DMS79 (cell line): ENCODE measurements around the gene BRIP1.

Experiments
- DNase-seq: peaks from one replicate; lab custom pipeline; 2025; lab: John Stamatoyannopoulos, UW

Gene BRIP1

DNA sequence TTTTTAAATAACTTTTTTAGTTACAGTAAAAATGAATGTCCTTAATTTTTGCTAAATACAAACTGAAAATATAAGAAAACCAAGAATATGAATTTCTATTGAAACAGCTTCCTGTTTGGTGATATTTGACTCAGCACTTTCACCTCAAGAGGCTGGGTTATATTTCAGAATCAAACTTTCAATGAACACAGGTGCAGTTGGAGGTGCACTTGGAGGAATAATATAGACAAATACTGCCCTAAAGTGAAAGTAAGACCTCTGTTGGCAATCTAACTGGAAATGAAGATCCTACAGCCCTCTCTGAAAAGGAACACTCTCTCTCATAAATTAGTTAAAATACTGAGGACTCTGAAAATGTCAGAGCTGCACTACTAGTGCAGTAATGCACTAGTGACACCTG, 106.2 kb downstream of the BRIP1 start:
- DNase-seq = no peak

DNA sequence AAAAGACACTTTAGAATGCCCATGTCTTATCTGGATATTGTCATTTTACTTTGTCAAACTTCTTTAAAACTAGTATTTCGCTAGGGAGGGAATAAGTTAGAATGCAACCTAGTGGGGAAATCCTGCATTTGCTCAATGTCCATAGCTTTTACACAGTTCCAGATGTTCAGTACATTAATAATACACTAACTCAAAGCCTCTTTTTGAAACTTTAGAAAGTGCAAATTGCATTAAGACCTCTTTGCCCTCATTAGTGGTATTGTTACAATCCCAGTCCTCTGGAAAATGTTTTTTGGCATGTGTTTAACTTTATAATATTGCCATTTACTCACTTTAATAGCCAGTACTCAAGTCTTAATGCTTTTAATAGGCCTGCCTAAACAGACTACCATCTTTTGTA, 106.8 kb downstream of the BRIP1 start:
- DNase-seq = peak; percentile 24

DNA sequence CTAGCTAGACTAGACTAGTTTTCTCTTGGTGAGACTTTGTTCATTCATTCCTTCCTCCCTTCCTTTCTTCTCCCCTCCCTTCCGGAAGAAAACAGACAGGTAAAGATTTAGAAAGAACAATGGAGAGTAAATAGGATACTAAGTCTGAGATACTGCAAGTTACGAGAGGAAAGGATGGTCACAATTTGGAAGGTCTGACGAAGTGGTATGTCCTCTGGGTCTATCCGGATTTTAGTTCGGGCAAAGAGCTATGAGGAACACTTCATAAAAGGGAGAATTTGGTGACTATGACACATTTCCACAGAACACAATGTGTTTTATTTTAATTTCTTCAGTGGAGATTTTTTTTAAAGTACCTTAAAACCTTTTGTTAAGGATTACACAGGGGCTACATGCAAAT, 107.7 kb downstream of the BRIP1 start:
- no peak for DNase-seq

DNA sequence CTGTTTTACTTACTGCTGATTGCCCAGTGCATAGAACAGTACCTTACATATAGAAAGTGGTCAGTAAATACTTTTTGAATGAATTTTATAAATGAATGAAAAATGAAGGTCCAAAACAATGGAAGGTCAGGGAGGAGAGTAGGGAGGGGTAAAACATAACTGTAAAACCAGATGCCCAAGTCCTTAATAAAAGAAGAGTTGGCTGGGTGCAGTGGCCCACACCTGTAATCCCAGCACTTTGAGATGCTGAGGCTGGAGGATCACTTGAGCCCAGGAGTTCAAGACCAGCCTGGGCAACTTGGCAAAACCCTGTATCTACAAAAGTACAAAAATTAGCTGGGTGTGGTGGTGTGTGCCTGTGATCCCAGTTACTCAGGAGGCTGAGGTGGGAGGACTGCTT, 108.2 kb downstream of the BRIP1 start:
- no peak for DNase-seq

DNA sequence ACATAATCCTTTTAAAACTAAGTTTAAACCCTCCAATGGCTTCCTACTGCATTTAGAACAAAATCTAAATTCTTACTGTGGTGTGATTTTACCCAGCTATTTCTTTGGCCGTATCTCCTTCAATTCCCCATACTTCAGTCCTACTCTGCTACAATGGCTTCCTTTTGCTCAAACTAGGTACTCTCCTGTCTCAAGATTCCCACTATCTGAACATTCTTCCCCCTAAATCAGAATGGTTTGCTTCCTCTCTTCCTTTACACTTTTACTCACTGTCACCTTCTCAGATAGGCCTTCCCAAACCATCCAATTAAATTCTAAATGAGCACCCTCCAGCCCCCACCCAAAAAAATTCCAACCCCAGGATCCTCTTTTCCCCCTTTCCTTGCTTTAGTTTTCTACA, 109.2 kb downstream of the BRIP1 start:
- no peak for DNase-seq

DNA sequence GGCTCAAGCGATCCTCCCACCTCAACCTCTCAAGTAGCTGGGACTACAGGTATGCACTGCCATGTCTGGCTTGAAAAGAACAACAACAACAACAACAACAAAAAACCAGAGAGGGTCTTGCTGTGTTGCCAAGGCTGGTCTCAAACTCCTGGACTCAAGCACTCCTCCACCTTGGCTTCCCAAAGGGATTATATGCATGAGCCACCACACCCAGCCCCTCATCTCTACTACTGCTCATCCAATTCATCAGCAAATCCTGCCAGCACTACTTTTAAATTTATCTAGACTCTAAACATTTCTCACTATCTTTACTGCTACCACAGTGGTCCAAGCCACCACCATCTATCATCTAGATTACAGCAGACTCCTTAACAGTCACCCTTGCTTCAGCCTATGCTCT, 109.6 kb downstream of the BRIP1 start:
- no peak for DNase-seq

DNA sequence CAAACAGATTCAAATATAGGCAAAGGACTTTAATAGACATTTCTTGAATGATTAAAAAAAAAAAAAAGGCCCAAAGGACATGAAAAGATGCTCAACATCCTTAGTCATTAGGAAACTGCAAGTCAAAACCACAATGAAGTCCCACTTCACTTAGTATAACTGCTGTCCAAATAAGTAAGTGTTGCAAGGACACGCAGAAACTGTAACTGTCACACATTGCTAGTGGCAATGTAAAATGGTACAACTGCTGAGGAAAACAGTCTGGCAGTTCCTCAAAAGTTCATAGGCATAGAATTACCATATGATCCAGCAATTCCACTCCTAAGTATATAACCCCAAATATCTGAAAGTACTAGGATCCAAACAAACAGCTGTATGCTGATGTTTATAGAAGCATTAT, 112.7 kb downstream of the BRIP1 start:
- DNase-seq = no peak

DNA sequence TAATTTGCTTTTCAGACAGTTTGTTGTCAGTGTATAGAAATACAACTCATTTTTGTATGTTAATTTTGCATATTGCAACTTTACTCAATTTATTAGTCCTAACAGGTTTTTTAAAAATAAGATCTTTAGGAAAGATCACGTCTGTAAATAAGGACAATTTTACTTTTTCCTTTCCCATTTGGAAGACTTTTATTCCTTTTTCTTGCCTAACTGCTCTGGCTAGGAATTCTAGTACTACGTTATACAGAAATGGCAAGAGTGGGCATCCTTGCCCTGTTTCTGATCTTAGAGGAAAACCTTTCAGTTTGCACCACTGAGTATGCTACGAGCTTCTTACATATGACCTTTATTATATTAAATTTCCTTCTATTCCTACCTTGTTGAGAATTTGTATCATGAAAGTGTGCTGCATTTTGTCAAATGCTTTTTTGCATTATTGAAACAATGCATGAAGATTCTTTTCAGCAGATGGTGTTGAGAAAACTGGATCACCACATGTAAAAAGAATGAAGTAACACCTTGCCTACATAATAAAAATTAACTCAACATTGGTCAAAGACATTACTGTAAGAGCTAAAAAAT, 113.4 kb downstream of the BRIP1 start:
- no peak for DNase-seq

DNA sequence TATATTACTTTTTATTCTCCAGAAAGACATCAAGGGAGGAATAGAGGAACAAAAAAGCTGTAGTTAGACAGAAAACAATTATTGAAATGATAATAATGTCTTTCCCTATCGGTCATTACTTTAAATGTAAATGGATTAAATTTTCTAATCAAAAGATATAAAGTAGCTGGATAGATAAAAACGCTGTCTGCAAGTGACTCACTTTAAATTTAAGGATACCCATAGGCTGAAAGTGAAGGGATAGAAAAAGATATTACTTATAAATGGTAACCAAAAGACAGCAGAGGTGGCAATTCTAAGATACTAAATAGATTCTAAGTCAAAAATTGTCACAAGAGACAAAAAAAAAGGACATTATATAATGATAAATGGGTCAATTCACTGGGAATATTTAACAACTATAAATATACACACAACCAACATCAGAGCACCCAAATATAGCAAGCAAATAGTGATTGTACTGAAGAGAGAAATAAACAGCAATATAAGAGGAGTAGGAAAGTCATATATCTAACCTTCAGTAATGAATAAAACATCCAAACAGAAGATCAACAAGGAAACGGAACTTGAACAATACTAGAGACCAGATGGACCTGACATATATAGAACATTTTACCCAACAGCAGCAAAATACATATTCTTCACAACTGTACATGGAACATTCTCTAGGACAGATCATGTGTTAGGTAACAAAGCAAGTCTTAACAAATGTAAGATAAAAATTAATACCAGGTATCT, 116.9 kb downstream of the BRIP1 start:
- DNase-seq = no peak

DNA sequence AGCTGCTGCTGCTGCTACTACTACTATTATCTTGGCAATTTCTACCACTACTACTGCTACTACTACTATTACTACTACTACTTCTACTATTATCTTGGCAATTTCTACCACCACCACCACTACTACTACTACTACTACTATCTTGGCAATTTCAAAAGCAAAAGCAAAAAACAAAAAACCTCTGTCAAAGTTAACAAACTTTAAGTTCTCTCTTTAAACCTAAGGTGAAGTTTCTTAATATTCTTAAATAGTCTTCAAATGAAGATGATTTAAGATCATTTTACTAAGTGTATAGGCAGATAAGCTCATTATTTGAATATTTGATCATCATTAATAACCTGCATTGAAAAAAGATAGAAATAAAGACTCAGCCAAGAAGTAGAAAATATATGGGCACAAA, 118.5 kb downstream of the BRIP1 start:
- DNase-seq = no peak

DNA sequence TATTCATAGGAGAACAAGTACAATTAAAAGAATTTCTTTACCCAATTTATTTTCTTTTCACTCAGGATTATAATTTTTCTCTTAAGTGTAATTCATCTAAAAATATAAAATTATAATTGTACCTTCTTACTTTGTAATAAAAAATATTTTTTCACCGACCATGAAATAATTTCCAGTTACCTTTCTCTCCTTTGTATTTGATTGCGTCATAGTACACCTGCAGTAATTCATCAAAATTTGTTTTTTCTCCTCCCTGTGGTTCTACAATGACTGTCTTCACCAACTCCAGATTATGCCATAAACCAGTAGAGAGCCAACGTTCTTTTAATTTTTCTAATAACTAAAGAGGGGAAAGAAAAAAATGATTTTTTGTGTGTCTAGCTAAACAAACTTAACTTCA, 119.1 kb downstream of the BRIP1 start:
- DNase-seq = no peak

DNA sequence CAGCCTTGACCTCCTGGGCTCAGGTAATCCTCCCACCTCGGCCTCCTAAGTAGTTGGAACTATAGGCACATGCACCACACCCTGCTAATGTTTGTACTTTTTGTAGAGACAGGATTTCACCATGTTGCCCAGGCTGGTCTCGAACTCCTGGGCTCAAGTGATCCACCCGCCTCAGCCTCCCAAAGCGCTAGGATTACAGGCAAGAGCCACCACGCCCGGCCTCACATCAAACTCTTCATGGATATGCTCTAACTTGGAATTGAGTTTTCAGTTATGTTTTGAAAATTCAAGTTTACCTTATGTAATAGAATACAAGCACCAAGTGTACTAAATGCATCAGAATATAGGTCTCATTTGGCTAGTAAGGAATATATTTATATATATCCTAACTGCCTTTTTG, 119.6 kb downstream of the BRIP1 start:
- DNase-seq = no peak

DNA sequence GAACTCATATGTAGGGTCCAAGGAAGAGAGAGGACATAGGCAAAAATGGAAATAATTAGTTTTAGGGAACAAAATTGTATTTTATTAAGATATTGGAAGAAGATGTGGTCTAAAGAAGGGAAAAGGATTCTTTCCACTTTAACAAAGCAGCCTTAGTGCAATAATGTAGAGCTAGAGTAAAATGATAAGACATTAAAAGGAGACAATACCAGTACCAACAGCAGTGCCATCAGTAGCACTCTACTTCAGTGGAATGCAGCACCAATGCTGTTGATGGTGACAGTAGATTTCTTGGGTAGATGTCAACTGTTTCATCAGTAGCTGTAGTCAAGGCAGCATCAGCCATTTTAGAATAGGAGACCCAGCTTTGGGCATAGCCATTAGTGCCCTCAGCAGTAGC, 124.3 kb downstream of the BRIP1 start:
- no peak for DNase-seq

DNA sequence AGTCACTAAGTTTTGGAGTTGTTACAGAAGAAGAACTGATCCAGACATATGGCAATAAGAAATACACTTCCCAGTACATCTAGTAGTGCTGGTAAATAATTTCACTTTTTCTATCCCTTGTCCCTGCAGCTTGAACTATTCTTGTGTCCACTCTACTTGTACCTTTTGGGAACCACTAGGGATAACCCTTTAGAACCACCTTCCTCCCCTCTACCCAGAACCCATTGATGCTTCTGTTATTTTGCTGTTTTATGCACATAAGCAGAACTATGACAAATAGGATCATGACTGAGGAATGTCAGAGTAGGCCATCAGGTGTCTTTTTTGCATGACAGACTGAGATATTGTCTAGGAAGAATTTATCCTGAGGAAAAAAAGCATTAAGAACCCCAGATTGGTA, 125.1 kb downstream of the BRIP1 start:
- DNase-seq = no peak

DNA sequence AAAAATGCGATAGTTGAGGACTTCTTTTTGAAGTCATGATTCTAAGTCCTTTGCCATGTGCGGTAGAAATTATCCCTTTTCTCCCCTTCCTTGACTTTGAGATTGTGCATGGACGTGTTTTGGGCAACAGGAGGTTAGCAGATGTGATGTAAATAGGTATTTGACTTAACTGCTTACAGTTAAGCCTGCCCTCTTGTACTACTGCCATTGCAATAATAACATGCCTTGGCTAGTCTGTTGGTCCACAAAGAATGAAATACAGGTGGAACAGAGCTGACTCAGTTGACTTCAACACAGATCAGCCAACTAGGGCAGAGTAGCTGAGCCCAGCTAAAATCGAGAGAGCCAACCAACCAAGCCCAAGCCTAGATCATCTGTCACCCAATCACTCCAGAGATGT, 125.5 kb downstream of the BRIP1 start:
- DNase-seq = no peak

DNA sequence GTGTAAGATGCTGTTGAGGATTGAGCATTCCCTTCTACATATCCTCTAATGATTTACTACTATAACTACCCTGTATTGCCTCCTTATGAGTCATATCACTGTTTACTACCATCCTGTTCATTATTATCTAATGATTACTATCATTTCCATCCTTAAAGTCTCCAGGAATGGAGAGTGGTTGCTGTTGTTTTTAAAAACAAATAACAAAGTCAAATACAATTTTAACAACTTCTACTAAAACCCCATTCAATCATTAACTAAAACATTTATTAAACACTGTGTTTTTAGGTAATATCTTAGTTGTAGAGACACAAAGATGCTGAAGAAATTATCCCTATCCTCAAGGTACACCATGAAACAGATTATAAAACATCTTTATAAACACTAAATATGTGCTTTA, 126.9 kb downstream of the BRIP1 start:
- no peak for DNase-seq

DNA sequence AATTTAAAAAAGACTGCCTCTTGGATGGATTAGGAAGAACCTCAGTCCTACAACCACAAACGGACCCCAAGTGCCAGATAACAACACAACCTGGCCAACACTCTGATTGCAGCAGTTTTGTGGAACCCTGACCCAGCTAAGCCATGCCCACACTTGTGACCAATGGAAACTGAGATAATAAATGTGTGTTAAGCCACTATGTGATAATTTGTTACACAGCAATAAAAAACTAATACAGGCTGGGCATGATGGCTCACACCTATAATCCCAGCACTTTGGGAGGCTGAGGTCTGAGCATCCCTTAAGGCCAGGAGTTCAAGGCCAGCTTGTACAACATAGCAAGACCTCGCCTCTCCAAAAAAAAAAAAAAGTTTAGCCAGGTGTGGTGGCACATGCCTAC, 127.5 kb downstream of the BRIP1 start:
- DNase-seq = no peak

DNA sequence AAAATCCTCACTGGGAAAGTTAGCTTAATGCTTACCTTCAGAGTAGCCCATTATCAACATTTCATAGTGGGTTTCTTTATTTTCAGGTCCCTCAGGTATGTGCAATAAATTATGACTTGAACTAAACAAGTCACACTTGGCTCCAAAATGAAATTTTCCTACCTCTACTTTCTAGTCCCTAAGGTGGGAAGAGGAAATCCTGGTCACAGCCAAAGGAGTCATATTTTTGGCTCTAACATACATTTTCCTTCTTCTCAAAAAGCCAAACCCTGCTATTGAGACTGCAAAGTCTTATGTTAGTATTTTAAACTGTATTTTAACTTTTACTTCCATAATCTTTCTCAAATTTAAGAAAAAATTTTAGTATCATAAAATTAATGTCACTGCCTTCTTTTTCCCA, 128.9 kb downstream of the BRIP1 start:
- no peak for DNase-seq

DNA sequence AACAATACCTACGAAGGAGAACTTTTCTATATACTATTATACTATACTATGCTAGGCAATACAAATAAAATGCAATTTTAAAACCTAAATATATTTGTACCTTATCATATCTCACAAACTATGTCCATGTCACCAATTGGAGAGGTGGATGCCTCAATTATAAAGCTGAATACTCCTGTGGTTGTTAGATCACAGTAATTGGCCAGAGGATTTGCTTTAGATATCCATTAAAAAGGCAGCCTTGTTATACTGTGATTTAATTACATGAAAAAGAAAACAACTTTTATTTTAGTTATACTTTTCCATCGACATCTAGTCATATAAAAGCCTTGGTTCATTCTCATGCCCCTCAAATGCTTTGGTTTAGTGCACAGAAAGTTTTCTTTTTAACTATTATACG, 129.3 kb downstream of the BRIP1 start:
- no peak for DNase-seq

DNA sequence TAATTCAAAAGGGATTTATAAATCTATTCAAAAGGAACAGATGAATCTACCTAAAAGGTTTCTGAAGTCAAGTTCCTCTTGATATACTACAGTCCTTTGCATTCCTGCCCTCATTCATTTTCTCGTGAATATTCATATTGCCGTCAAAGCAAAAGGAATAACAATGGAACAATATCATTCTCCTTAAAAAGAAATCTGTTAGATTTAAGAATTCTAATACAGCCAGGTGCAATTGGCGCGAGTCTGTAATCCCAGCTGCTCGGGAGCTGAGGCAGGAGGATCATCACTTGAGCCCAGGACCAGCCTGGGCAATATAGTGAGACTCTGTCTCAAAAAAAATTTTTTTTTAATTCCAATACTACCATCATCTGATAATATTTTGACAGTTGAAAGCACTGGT, 130.3 kb downstream of the BRIP1 start:
- no peak for DNase-seq

DNA sequence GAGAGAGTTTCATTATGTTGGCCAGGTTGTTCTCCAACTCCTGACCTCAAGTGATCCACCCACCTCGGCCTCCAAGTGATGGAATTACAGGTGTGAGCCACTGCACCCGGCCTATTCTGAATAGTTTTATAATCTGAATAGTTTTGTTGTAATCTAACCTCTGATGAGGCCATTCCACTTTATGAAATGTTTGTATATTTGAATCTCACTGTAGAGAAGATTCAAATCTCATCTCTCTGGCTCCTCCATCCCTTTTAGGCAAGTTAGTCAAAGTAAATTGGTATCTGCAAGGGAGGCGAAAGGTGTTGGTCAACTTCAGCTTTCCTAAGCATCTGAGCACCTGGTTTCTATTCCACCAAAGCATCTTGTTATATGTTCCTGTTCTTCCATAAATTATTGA, 131.2 kb downstream of the BRIP1 start:
- DNase-seq = no peak

DNA sequence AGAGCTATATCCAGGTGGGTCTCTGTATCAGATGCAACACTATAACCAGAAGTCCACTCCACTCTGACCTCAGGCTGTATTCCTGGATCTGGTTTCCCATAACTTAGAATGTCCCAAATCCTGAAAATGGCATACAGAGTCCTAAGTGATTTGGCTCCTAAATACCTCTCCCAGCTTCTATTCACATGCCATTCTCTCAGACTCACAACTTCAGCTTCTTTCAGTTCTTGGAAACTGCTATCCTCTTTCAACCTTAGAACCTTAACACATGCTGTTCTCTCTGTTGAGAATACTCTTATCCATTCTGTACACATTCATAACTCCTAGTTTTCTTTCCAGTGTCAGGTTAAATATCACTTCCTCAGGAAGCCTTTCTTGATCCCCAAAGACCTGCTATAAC, 132.0 kb downstream of the BRIP1 start:
- DNase-seq = no peak

DNA sequence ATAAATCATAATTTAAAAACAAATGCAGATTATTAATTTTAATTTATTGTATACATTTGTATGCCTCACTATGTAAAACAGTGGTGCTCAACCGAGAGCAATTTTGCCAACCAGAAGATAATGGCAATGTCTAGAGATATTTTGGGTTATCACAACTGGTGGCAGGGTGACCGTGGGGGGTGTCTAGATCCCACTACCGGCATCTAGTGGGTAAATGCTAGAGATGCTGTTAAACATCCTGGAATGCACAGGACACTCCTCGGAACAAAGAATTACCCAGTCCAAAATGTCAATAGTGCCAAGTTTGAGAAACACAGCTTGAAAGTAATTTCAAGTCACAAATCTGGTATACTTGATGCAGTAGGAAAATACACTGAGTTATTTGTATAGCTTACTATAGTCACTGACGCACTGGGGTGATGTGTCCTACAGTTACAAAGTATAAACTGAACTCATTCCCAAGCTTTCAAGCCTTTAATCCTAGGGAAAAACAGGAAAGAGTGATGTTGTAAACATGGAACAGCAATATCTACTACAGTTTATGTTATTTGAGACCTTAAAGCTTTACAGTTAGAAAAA, 133.5 kb downstream of the BRIP1 start:
- DNase-seq = no peak

DNA sequence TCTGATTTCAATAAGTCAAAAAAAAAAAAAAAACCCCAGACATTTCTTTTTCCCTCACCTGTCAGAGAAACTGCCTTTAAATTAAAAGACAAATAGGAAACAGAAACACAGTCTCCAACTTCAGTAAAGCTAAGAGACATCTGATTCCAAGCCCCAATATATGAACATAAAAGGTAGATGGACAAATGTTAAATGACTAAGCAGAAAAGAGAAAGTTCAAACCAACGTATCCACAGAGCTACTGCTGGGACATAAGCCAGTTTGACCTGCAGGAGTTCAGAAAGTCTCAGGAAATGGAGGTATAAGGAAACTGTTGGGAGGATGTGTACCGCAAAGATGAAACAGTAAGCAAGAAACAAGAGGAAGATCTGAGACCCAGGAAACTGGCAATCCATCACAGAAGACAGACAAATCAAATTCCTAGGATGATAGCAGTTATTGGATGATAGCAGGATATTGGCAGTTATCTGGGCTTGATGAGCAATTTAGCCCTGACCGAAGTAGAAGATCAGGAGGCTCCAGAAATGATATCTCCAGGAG, 135.0 kb downstream of the BRIP1 start:
- no peak for DNase-seq
